H9 (cell line): ENCODE measurements around the gene SLC35B1. TPM values are rescaled to one million over a fixed set of nuclear protein-coding genes. Genes with fewer than 3 reads are reported as not detected.

Source experiments
- DNase-seq: peaks from one replicate; pipeline ENCODE4 v3.0.0-alpha.2; 2017
- H2AFZ ChIP-seq: one replicate; pipeline ENCODE4 v1.6.1; 2013; ENCODE audit warnings: mild to moderate bottlenecking, low read length, control low read depth, moderate library complexity
- H2AK5ac ChIP-seq: 2 replicates; pipeline ENCODE4 v1.6.1; 2013; ENCODE audit warnings: low read length, control low read depth, mixed read lengths; ENCODE audit not compliant: insufficient read length
- H2BK120ac ChIP-seq: one replicate; pipeline ENCODE4 v1.6.1; 2013; ENCODE audit warnings: low read depth, mild to moderate bottlenecking, low read length, control low read depth, inconsistent platforms; ENCODE audit not compliant: poor library complexity, severe bottlenecking
- H2BK12ac ChIP-seq: 2 replicates; pipeline ENCODE4 v1.6.1; 2013; ENCODE audit warnings: low read length, control low read depth, mixed read lengths, low read depth; ENCODE audit not compliant: insufficient read length
- H2BK15ac ChIP-seq: 2 replicates; pipeline ENCODE4 v1.6.1; 2013; ENCODE audit warnings: low read depth, low read length, control low read depth
- H2BK20ac ChIP-seq: one replicate; pipeline ENCODE4 v1.6.1; 2013; ENCODE audit warnings: low read depth, mild to moderate bottlenecking, low read length, control low read depth, inconsistent platforms; ENCODE audit not compliant: poor library complexity, severe bottlenecking
- H2BK5ac ChIP-seq: 2 replicates; pipeline ENCODE4 v1.6.1; 2013; ENCODE audit warnings: low read length, control low read depth, mixed read lengths; ENCODE audit not compliant: insufficient read length
- H3K14ac ChIP-seq: 2 replicates; pipeline ENCODE4 v1.6.1; 2013; ENCODE audit warnings: low read length, control low read depth; ENCODE audit not compliant: insufficient read depth
- H3K18ac ChIP-seq: 2 replicates; pipeline ENCODE4 v1.6.1; 2013; ENCODE audit warnings: low read depth, mild to moderate bottlenecking, mixed read lengths, low read length, control low read depth; ENCODE audit not compliant: insufficient read length
- H3K23ac ChIP-seq: 2 replicates; pipeline ENCODE4 v1.6.1; 2013; ENCODE audit warnings: low read length, control low read depth, mixed read lengths, low read depth; ENCODE audit not compliant: insufficient read length
- H3K23me2 ChIP-seq: 2 replicates; pipeline ENCODE4 v1.6.1; 2013; ENCODE audit warnings: low read depth, mild to moderate bottlenecking, mixed read lengths, low read length, control low read depth; ENCODE audit not compliant: insufficient read length, poor library complexity, severe bottlenecking
- H3K27ac ChIP-seq: 2 replicates; pipeline ENCODE4 v1.5.1; 2013; ENCODE audit warnings: low read length, control low read depth, mixed read lengths, low read depth; ENCODE audit not compliant: insufficient read length
- H3K27me3 ChIP-seq: 2 replicates; pipeline ENCODE4 v1.6.1; 2013; ENCODE audit warnings: low read length, control low read depth, inconsistent platforms; ENCODE audit not compliant: insufficient read depth
- H3K4ac ChIP-seq: 2 replicates; pipeline ENCODE4 v1.6.1; 2013; ENCODE audit warnings: low read depth, mild to moderate bottlenecking, control low read depth, inconsistent platforms, low read length, moderate library complexity
- H3K4me1 ChIP-seq: 2 replicates; pipeline ENCODE4 v1.6.1; 2013; ENCODE audit warnings: low read length, control low read depth, inconsistent platforms; ENCODE audit not compliant: insufficient read depth
- H3K4me2 ChIP-seq: 2 replicates; pipeline ENCODE4 v1.6.1; 2013; ENCODE audit warnings: low read length, control low read depth, mixed read lengths; ENCODE audit not compliant: insufficient read length, insufficient read depth
- H3K56ac ChIP-seq: 2 replicates; pipeline ENCODE4 v1.6.1; 2013; ENCODE audit warnings: low read depth, mild to moderate bottlenecking, mixed read lengths, low read length, control low read depth; ENCODE audit not compliant: insufficient read length
- H3K79me1 ChIP-seq: 2 replicates; pipeline ENCODE4 v1.6.1; 2013; ENCODE audit warnings: low read depth, mild to moderate bottlenecking, moderate library complexity, low read length, control low read depth, inconsistent platforms; ENCODE audit not compliant: insufficient read depth, poor library complexity, severe bottlenecking
- H3K79me2 ChIP-seq: 2 replicates; pipeline ENCODE4 v1.6.1; 2013; ENCODE audit warnings: low read length, control low read depth, inconsistent platforms; ENCODE audit not compliant: insufficient read depth
- H3K9ac ChIP-seq: 2 replicates; pipeline ENCODE4 v1.6.1; 2013; ENCODE audit warnings: low read length, control low read depth, mixed read lengths; ENCODE audit not compliant: insufficient read length; ENCODE audit errors: extremely low read depth
- H3K9me3 ChIP-seq: one replicate; pipeline ENCODE4 v1.6.1; 2013; ENCODE audit warnings: low read depth, low read length, inconsistent platforms; ENCODE audit not compliant: control insufficient read depth
- H3T11ph ChIP-seq: one replicate; pipeline ENCODE4 v1.6.1; 2013; ENCODE audit warnings: mild to moderate bottlenecking, low read length, control low read depth, inconsistent platforms
- H4K20me1 ChIP-seq: one replicate; pipeline ENCODE4 v1.6.1; 2013; ENCODE audit not compliant: control insufficient read depth, insufficient read length, insufficient read depth
- H4K5ac ChIP-seq: 2 replicates; pipeline ENCODE4 v1.6.1; 2013; ENCODE audit warnings: low read depth, mild to moderate bottlenecking, mixed read lengths, low read length, control low read depth; ENCODE audit not compliant: insufficient read length
- H4K8ac ChIP-seq: replicated peaks from 2 replicates; pipeline ENCODE4 v1.6.1; 2013; ENCODE audit warnings: low read length, control low read depth, mixed read lengths, low read depth; ENCODE audit not compliant: insufficient read length
- H4K91ac ChIP-seq: 2 replicates; pipeline ENCODE4 v1.6.1; 2013; ENCODE audit warnings: low read depth, mild to moderate bottlenecking, moderate library complexity, mixed read lengths, low read length, control low read depth; ENCODE audit not compliant: insufficient read length
- H3K27ac Mint-ChIP-seq, 3 experiments: 2 replicates in 2 of 3; 3 replicates in 1 of 3; pipeline ENCODE4 v1.8.0; 2020 to 2021; ENCODE audit warnings: mixed read lengths in 3 of 3, mild to moderate bottlenecking in 1 of 3, moderate library complexity in 1 of 3
- H3K27me3 Mint-ChIP-seq: 2 replicates; pipeline ENCODE4 v1.8.0; 2021; ENCODE audit warnings: low read depth, mild to moderate bottlenecking, moderate library complexity, mixed read lengths
- H3K36me3 Mint-ChIP-seq, 3 experiments: 2 replicates in 2 of 3; 3 replicates in 1 of 3; pipeline ENCODE4 v1.8.0; 2020 to 2021; ENCODE audit warnings: low read depth in 3 of 3, mixed read lengths in 3 of 3; ENCODE audit not compliant: insufficient read depth in 1 of 3
- H3K4me1 Mint-ChIP-seq, 2 experiments: 2 replicates each; pipeline ENCODE4 v1.8.0; 2020; ENCODE audit warnings: mixed read lengths in 2 of 2
- H3K4me3 Mint-ChIP-seq, 2 experiments: 2 replicates in 1 of 2; 3 replicates in 1 of 2; pipeline ENCODE4 v1.8.0; 2020 to 2021; ENCODE audit warnings: mild to moderate bottlenecking in 2 of 2, mixed read lengths in 2 of 2, moderate library complexity in 1 of 2
- H3K9me3 Mint-ChIP-seq, 2 experiments: 2 replicates in 1 of 2; 3 replicates in 1 of 2; pipeline ENCODE4 v1.8.0; 2020; ENCODE audit warnings: mild to moderate bottlenecking in 2 of 2, mixed read lengths in 2 of 2, moderate library complexity in 1 of 2
- CTCF ChIP-seq: fragments of 200-600 bp; sonication (generic); conservative IDR thresholded peaks from 3 replicates; pipeline ENCODE4 v1.8.0; 2021; ENCODE audit warnings: antibody characterized with exemption, mild to moderate bottlenecking
- WGBS: extraction: QIAGEN DNeasy Blood & Tissue Kit; methylation state at CpG from one replicate; pipeline ENCODE4 v1.1.7; 2013; ENCODE audit warnings: missing lambda C conversion rate, low lambda C conversion rate, mixed read lengths; ENCODE audit not compliant: insufficient read length; ENCODE audit errors: extremely low coverage; 5-methylcytosine and 5-hydroxymethylcytosine counted together
- total RNA-seq: library from RNA; stranded (reverse); gene quantifications from 2 replicates; pipeline ENCODE4 v1.2.1, GENCODE V29; 2021

Gene SLC35B1
- total RNA-seq, 1 experiment from 2014 or later = 58.9 TPM

GRCh38 chr17:49667854-49668253 is 39.9 kb downstream of the SLC35B1 start:
- Histone ChIP-seq H3K9ac (no peak overlapping the region), H3K14ac (no peak overlapping the region), H3K79me1 (peaks cover 5% of the 10 kb centered on the region), H2BK12ac (no peak overlapping the region), H3K4me1 (no peaks in the 10 kb centered on the region), H3K4me2 (no peak overlapping the region), H2BK120ac (no peak overlapping the region), H4K91ac (no peak overlapping the region), H3K4ac (no peak overlapping the region), H3K27me3 (no peaks in the 10 kb centered on the region), H4K20me1 (no peaks in the 10 kb centered on the region), H2AK5ac (no peak overlapping the region), H3T11ph (no peak overlapping the region), H4K5ac (no peak overlapping the region), H3K79me2 (no peaks in the 10 kb centered on the region; the same call in 1 of the 2 replicates), H2BK15ac (no peak overlapping the region), H2BK5ac (no peak overlapping the region), H3K23ac (no peak overlapping the region), H3K9me3 (no peaks in the 10 kb centered on the region), H4K8ac (no peak overlapping the region), H3K27ac (no peak overlapping the region), H3K56ac (no peak overlapping the region), H2BK20ac (no peak overlapping the region), H3K18ac (no peak overlapping the region), H2AFZ (no peak overlapping the region), H3K23me2 (no peaks in the 10 kb centered on the region)
- H3K36me3 Mint-ChIP-seq = peaks cover 11 to 30% (median 22%) of the 10 kb centered on the region in 3 experiments
- H3K27me3 Mint-ChIP-seq = no peaks in the 10 kb centered on the region
- no peak overlapping the region for H3K4me3 Mint-ChIP-seq
- no peak for TF ChIP-seq CTCF
- no CpG with 5 or more reads among the region's 2 CpGs for WGBS
- peaks cover 2 to 8% of the 10 kb centered on the region in 2 experiments; a peak in 4 of 5 replicates for H3K9me3 Mint-ChIP-seq
- H3K27ac Mint-ChIP-seq = no peak overlapping the region
- H3K4me1 Mint-ChIP-seq = peaks cover 0 to 2% of the 10 kb centered on the region in 2 experiments; a peak in 2 of 4 replicates
- no peak for DNase-seq
